Stimulated activated CD8-positive, alpha-beta memory T cell treated with anti-CD3 and anti-CD28 coated beads, Interleukin-7, amount 100 ng/mL, for 24 hours (primary cell): ENCODE data around the gene SDCCAG8.

ENCODE experiments used
- DNase-seq: peaks from one replicate; pipeline ENCODE4 v3.0.0-alpha.2; 2020; ENCODE audit warnings: low read depth

SDCCAG8 gene

GRCh38 chr1:243503155-243503554 is 247.3 kb downstream of the SDCCAG8 start:
- DNase-seq, result no peak

- no peak for DNase-seq
These were observed 250.3 kb downstream of the SDCCAG8 start for GRCh38 chr1:243505986-243506689.

GRCh38 chr1:243507001-243507671 is 251.3 kb downstream of the SDCCAG8 start:
- no peak for DNase-seq

GRCh38 chr1:243507672-243508302 is 251.9 kb downstream of the SDCCAG8 start:
- no peak for DNase-seq

GRCh38 chr1:243508303-243508713 is 252.5 kb downstream of the SDCCAG8 start:
- no peak for DNase-seq

- DNase-seq, result no peak
These were observed 253.1 kb downstream of the SDCCAG8 start for GRCh38 chr1:243508943-243509342.

GRCh38 chr1:243510928-243511327 is 255.1 kb downstream of the SDCCAG8 start:
- no peak for DNase-seq

- DNase-seq, result no peak
These were observed 258.1 kb downstream of the SDCCAG8 start for GRCh38 chr1:243513726-243514491.

GRCh38 chr1:243514927-243515326 is 259.1 kb downstream of the SDCCAG8 start:
- DNase-seq, result no peak

GRCh38 chr1:243520831-243521230 is 265.0 kb downstream of the SDCCAG8 start:
- no peak for DNase-seq

GRCh38 chr1:243523766-243524165 is 267.9 kb downstream of the SDCCAG8 start:
- DNase-seq, result no peak

GRCh38 chr1:243525085-243525487 is 269.2 kb downstream of the SDCCAG8 start:
- no peak for DNase-seq

GRCh38 chr1:243526180-243526579 is 270.3 kb downstream of the SDCCAG8 start:
- DNase-seq, result no peak

GRCh38 chr1:243528459-243529121 is 272.7 kb downstream of the SDCCAG8 start:
- no peak for DNase-seq

GRCh38 chr1:243529512-243529911 is 273.7 kb downstream of the SDCCAG8 start:
- DNase-seq, result no peak

GRCh38 chr1:243535014-243535413 is 279.2 kb downstream of the SDCCAG8 start:
- DNase-seq, result no peak

- no peak for DNase-seq
These were observed 283.8 kb downstream of the SDCCAG8 start for GRCh38 chr1:243539636-243540035.

- no peak for DNase-seq
These were observed 287.0 kb downstream of the SDCCAG8 start for GRCh38 chr1:243542739-243543415.

- DNase-seq, result no peak
These were observed 287.7 kb downstream of the SDCCAG8 start for GRCh38 chr1:243543501-243543900.

GRCh38 chr1:243546457-243546856 is 290.6 kb downstream of the SDCCAG8 start:
- DNase-seq, result no peak

- no peak for DNase-seq
These were observed 292.1 kb downstream of the SDCCAG8 start for GRCh38 chr1:243547891-243548290.
